OCI-LY7 (cell line): ENCODE measurements around the gene VPS4A.

Experiments used
- EZH2phosphoT487 ChIP-seq: fragments of 200-600 bp; sonication (generic); IDR thresholded peaks from 2 replicates; pipeline ENCODE4 v1.6.1; 2018; ENCODE audit warnings: low read depth, borderline replicate concordance, mild to moderate bottlenecking, mixed run types, antibody characterized with exemption, low read length, moderate library complexity, mixed read lengths
- TF ChIP-seq, protein P1 (sequence below): fragments of 200-600 bp; sonication (generic); conservative IDR thresholded peaks from 2 replicates; pipeline ENCODE4 v1.5.1; 2014; ENCODE audit warnings: mild to moderate bottlenecking, antibody characterized with exemption, low read length, moderate library complexity, mixed read lengths

DNA sequence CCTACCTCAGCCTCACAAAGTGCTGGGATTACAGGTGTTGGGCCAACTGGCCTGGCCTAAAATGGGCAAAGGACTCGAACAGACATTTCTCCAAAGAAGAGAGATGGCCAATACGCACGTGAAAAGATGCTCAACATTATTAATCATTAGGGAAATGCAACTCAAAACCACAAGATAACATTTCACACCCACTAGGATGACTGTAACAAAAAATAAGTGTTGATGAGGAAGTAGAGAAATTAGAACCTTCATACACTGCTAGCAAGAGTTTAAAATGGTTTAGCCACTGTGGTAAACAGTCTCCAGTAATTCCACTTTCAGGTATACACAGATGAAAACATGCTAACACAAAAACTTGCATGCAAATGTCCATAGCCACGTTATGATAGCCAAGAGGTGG is 34.8 kb downstream of the VPS4A start:
- TF ChIP-seq, protein P1, sequence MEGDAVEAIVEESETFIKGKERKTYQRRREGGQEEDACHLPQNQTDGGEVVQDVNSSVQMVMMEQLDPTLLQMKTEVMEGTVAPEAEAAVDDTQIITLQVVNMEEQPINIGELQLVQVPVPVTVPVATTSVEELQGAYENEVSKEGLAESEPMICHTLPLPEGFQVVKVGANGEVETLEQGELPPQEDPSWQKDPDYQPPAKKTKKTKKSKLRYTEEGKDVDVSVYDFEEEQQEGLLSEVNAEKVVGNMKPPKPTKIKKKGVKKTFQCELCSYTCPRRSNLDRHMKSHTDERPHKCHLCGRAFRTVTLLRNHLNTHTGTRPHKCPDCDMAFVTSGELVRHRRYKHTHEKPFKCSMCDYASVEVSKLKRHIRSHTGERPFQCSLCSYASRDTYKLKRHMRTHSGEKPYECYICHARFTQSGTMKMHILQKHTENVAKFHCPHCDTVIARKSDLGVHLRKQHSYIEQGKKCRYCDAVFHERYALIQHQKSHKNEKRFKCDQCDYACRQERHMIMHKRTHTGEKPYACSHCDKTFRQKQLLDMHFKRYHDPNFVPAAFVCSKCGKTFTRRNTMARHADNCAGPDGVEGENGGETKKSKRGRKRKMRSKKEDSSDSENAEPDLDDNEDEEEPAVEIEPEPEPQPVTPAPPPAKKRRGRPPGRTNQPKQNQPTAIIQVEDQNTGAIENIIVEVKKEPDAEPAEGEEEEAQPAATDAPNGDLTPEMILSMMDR = no peak
- no peak for TF ChIP-seq EZH2phosphoT487
